ENCODE data around the gene CLEC4M. TPM values are rescaled to one million over a fixed set of nuclear protein-coding genes. Genes with fewer than 3 reads are reported as not detected.

CLEC4M gene
- total and polyA plus RNA-seq, 4 donors = 22.2 to 33.5 (median 32.9) TPM

DNA sequence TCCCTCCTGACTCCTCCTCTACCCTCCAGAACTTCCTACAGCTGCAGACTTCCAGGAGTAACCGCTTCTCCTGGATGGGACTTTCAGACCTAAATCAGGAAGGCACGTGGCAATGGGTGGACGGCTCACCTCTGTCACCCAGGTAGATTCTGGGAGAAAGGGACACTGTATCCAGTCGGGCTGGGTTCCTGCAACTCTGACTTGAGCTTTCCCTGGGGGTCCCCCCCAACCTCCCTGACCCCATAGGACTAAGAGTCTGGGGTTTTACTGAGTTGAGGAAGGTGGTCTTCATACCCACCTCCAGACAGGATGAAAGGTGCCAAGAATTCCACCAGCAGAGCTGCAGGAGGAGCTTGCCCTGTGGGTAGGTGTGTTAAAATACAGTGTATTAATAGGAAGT is 4.4 kb downstream of the CLEC4M start:
- TF ChIP-seq, protein P1, sequence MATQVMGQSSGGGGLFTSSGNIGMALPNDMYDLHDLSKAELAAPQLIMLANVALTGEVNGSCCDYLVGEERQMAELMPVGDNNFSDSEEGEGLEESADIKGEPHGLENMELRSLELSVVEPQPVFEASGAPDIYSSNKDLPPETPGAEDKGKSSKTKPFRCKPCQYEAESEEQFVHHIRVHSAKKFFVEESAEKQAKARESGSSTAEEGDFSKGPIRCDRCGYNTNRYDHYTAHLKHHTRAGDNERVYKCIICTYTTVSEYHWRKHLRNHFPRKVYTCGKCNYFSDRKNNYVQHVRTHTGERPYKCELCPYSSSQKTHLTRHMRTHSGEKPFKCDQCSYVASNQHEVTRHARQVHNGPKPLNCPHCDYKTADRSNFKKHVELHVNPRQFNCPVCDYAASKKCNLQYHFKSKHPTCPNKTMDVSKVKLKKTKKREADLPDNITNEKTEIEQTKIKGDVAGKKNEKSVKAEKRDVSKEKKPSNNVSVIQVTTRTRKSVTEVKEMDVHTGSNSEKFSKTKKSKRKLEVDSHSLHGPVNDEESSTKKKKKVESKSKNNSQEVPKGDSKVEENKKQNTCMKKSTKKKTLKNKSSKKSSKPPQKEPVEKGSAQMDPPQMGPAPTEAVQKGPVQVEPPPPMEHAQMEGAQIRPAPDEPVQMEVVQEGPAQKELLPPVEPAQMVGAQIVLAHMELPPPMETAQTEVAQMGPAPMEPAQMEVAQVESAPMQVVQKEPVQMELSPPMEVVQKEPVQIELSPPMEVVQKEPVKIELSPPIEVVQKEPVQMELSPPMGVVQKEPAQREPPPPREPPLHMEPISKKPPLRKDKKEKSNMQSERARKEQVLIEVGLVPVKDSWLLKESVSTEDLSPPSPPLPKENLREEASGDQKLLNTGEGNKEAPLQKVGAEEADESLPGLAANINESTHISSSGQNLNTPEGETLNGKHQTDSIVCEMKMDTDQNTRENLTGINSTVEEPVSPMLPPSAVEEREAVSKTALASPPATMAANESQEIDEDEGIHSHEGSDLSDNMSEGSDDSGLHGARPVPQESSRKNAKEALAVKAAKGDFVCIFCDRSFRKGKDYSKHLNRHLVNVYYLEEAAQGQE (IDR thresholded peaks at IDR 0.05) = no peak
- TF ChIP-seq, protein P2, sequence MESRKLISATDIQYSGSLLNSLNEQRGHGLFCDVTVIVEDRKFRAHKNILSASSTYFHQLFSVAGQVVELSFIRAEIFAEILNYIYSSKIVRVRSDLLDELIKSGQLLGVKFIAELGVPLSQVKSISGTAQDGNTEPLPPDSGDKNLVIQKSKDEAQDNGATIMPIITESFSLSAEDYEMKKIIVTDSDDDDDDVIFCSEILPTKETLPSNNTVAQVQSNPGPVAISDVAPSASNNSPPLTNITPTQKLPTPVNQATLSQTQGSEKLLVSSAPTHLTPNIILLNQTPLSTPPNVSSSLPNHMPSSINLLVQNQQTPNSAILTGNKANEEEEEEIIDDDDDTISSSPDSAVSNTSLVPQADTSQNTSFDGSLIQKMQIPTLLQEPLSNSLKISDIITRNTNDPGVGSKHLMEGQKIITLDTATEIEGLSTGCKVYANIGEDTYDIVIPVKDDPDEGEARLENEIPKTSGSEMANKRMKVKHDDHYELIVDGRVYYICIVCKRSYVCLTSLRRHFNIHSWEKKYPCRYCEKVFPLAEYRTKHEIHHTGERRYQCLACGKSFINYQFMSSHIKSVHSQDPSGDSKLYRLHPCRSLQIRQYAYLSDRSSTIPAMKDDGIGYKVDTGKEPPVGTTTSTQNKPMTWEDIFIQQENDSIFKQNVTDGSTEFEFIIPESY (IDR thresholded peaks at IDR 0.05) = no peak
- TF ChIP-seq TAF1 (conservative IDR thresholded peaks at IDR 0.05) (no peak), HNF4A (conservative IDR thresholded peaks at IDR 0.05) (no peak), FOXA2 (IDR thresholded peaks at IDR 0.05) (no peak), SP1 (IDR thresholded peaks at IDR 0.05) (no peak), FOXA1 (IDR thresholded peaks at IDR 0.05) (no peak), NR2F2 (IDR thresholded peaks at IDR 0.05) (no peak), GABPA (IDR thresholded peaks at IDR 0.05 in 1 of 2, conservative IDR thresholded peaks at IDR 0.05 in 1 of 2) (no peak), RXRA (IDR thresholded peaks at IDR 0.05) (no peak)
- H3K9ac ChIP-seq (ENCODE audit: low read depth in 1 of 2, low read length in 2 of 2) = no peak overlapping the region
- 65% methylated on average over 4 of the region's 4 CpGs for WGBS
- H3K27ac ChIP-seq (ENCODE audit: low read depth in 1 of 2, low read length in 2 of 2) = no peak overlapping the region
- H3K9me3 ChIP-seq (ENCODE audit: control insufficient read depth in 4 of 4, low read length in 3 of 4) = no peaks in the 10 kb centered on the region
- no peaks in the 10 kb centered on the region for H3K4me1 ChIP-seq (ENCODE audit: control insufficient read depth in 4 of 4, insufficient read depth in 4 of 4, low read length in 3 of 4)
- H3K36me3 ChIP-seq (ENCODE audit: control insufficient read depth in 4 of 4, insufficient read depth in 3 of 4, low read depth in 1 of 4, low read length in 3 of 4) = no peaks in the 10 kb centered on the region
- no peak for DNase-seq (ENCODE audit: low spot score)
- no peak overlapping the region for H3K4me3 ChIP-seq (ENCODE audit: low read depth in 1 of 3, low read length in 3 of 3)
- H3K27me3 ChIP-seq (ENCODE audit: control insufficient read depth in 4 of 4, insufficient read depth in 4 of 4, low read length in 3 of 4) = no peaks in the 10 kb centered on the region

DNA sequence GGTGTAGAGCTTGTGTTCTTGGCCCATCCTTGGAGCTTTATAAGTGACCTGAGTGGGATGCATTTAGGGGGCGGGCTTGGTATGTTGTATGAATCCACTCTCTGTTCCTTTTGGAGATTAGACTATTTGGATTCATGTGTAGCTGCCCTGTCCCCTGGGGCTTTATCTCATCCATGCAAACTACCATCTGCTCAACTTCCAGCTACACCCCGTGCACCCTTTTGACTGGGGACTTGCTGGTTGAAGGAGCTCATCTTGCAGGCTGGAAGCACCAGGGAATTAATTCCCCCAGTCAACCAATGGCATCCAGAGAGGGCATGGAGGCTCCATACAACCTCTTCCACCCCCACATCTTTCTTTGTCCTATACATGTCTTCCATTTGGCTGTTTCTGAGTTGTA is 6.1 kb downstream of the CLEC4M start:
- H3K27me3 ChIP-seq (ENCODE audit: control insufficient read depth in 4 of 4, insufficient read depth in 4 of 4, low read length in 3 of 4) = no peaks in the 10 kb centered on the region
- H3K36me3 ChIP-seq (ENCODE audit: control insufficient read depth in 4 of 4, insufficient read depth in 3 of 4, low read depth in 1 of 4, low read length in 3 of 4) = no peaks in the 10 kb centered on the region
- H3K9me3 ChIP-seq (ENCODE audit: control insufficient read depth in 4 of 4, low read length in 3 of 4) = no peaks in the 10 kb centered on the region
- no peak for DNase-seq (ENCODE audit: low spot score)
- TF ChIP-seq FOXA2 (IDR thresholded peaks at IDR 0.05) = no peak
- no peak for TF ChIP-seq FOXA1 (IDR thresholded peaks at IDR 0.05)
- TF ChIP-seq, protein P2 (IDR thresholded peaks at IDR 0.05) = no peak
- TF ChIP-seq GABPA (IDR thresholded peaks at IDR 0.05 in 1 of 2, conservative IDR thresholded peaks at IDR 0.05 in 1 of 2) = no peak
- no peak for TF ChIP-seq RAD21 (IDR thresholded peaks at IDR 0.05)
- no peak for TF ChIP-seq EGR1 (IDR thresholded peaks at IDR 0.05; ENCODE audit: low read depth in 2 of 2)
- no peak for TF ChIP-seq SP1 (IDR thresholded peaks at IDR 0.05)
- TF ChIP-seq RXRA (IDR thresholded peaks at IDR 0.05) = no peak
- no peak for TF ChIP-seq YY1 (IDR thresholded peaks at IDR 0.05)
- TF ChIP-seq HNF4A (conservative IDR thresholded peaks at IDR 0.05) = no peak
- no peak overlapping the region for H3K4me3 ChIP-seq (ENCODE audit: low read depth in 1 of 3, low read length in 3 of 3)
- no peaks in the 10 kb centered on the region for H3K4me1 ChIP-seq (ENCODE audit: control insufficient read depth in 4 of 4, insufficient read depth in 4 of 4, low read length in 3 of 4)
- 71% methylated on average over 2 of the region's 2 CpGs for WGBS
- no peak overlapping the region for H3K27ac ChIP-seq (ENCODE audit: low read depth in 1 of 2, low read length in 2 of 2)
- no peak overlapping the region for H3K9ac ChIP-seq (ENCODE audit: low read depth in 1 of 2, low read length in 2 of 2)

All from liver (tissue), 9 donors.